Thoracic aorta (tissue), 2 donors: ENCODE data around the gene CLSTN1. TPM values are rescaled to one million over a fixed set of nuclear protein-coding genes. Genes with fewer than 3 reads are reported as not detected.

ENCODE experiments used
- ATAC-seq: fragments of 150-250 bp; one replicate; pipeline ENCODE4 v1.8.0; 2017; ENCODE audit warnings: low read depth; ENCODE audit not compliant: insufficient number of reproducible peaks, low FRiP score
- DNase-seq: peaks from one replicate; pipeline ENCODE4 v3.0.0-alpha.2; 2020; ENCODE audit warnings: low spot score
- H3K27ac ChIP-seq, 2 donors: fragments of 200-600 bp; sonication (generic); 1 replicate in 1 of 2; 2 replicates in 1 of 2; pipeline ENCODE4 v1.5.1; 2016; ENCODE audit warnings: mild to moderate bottlenecking in 2 of 2, moderate library complexity in 2 of 2
- H3K27me3 ChIP-seq: fragments of 200-600 bp; sonication (generic); replicated peaks from 2 replicates; pipeline ENCODE4 v1.6.0; 2016; ENCODE audit warnings: mild to moderate bottlenecking; ENCODE audit not compliant: insufficient read depth
- H3K36me3 ChIP-seq: fragments of 200-600 bp; sonication (generic); one replicate; pipeline ENCODE4 v1.5.1; 2016
- H3K4me1 ChIP-seq, 2 donors: fragments of 200-600 bp; sonication (generic); 1 replicate in 1 of 2; 2 replicates in 1 of 2; pipeline versions ENCODE4 v1.5.1 to v1.6.0; 2016; ENCODE audit warnings: low read depth in 2 of 2, mild to moderate bottlenecking in 1 of 2; ENCODE audit not compliant: control insufficient read depth in 1 of 2
- H3K4me3 ChIP-seq: fragments of 200-600 bp; sonication (generic); 2 replicates; pipeline ENCODE4 v1.5.1; 2016; ENCODE audit warnings: mild to moderate bottlenecking
- H3K9me3 ChIP-seq: fragments of 200-600 bp; sonication (generic); 2 replicates; pipeline ENCODE4 v1.5.1; 2016
- total RNA-seq, 2 donors: library from RNA; depleted of rRNA; stranded (reverse); fragments of >200 nt; gene quantifications; one replicate each; pipeline versions ENCODE4 v1.1.0 to v1.2.3, GENCODE V29; 2016
- TF ChIP-seq, protein P1 (sequence below): fragments of 200-600 bp; sonication (generic); IDR thresholded peaks from one replicate; pipeline ENCODE4 v1.5.1; 2019; ENCODE audit warnings: antibody characterized with exemption

CLSTN1 gene
- total RNA-seq, 2 donors from 2014 or later = 78.6 to 81.9 TPM

DNA sequence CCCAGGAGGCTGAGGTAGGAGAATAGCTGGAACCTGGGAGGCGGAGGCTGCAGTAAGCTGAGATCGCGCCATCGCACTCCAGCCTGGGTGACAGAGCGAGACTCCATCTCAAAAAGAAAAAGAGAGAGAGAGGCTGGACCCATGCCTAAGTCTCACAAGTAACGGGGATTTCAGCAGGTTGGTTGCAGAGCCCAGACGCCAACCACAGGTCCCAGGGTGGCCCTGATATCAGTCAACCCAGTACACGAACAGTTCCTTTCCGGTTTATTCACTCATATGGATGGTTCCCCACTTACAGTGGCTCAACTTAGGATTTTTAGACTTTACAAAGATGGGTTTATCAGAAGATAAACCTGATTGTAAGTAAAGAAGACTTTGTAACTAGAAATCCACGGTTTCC is 40.9 kb downstream of the CLSTN1 start:
- Histone ChIP-seq H3K4me1 (no peaks in the 10 kb centered on the region), H3K9me3 (no peaks in the 10 kb centered on the region), H3K27ac (no peak overlapping the region), H3K4me3 (no peak overlapping the region), H3K36me3 (no peaks in the 10 kb centered on the region), H3K27me3 (no peaks in the 10 kb centered on the region)
- TF ChIP-seq, protein P1, sequence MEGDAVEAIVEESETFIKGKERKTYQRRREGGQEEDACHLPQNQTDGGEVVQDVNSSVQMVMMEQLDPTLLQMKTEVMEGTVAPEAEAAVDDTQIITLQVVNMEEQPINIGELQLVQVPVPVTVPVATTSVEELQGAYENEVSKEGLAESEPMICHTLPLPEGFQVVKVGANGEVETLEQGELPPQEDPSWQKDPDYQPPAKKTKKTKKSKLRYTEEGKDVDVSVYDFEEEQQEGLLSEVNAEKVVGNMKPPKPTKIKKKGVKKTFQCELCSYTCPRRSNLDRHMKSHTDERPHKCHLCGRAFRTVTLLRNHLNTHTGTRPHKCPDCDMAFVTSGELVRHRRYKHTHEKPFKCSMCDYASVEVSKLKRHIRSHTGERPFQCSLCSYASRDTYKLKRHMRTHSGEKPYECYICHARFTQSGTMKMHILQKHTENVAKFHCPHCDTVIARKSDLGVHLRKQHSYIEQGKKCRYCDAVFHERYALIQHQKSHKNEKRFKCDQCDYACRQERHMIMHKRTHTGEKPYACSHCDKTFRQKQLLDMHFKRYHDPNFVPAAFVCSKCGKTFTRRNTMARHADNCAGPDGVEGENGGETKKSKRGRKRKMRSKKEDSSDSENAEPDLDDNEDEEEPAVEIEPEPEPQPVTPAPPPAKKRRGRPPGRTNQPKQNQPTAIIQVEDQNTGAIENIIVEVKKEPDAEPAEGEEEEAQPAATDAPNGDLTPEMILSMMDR = no peak
- DNase-seq (no peak), ATAC-seq (no peak)

DNA sequence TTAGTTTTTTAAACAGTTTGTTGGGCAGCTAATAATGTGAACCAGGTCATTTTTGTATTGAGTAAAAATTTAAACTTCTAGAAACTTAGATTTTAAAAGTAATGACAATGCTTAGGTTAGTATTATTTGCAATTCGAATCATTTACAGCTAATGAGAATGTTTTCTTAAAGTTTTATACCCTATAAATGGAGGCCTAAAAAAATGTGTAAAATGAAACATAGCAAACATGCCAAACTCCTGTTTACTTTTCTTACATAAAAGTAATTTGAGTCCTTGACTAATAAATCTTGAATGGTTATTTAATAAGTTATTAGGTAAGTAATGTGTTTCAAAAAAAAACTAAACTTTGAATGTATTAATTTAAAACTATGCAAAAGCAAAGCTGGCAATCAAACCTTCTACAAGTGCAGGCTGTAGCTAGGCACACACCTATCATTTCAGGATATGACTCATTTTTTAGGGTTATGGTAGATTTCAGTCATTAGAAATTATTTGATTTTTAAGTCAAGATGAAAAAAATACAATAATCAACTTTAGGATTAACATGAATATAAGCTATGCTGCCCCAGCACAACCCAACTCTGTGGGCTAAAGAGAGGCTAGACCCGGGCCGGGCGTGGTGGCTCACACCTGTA is 41.5 kb downstream of the CLSTN1 start:
- no peaks in the 10 kb centered on the region for H3K4me1 ChIP-seq
- H3K4me3 ChIP-seq = no peak overlapping the region
- H3K27me3 ChIP-seq = no peaks in the 10 kb centered on the region
- ATAC-seq (no peak), DNase-seq (no peak)
- no peaks in the 10 kb centered on the region for H3K9me3 ChIP-seq
- no peak overlapping the region for H3K27ac ChIP-seq
- H3K36me3 ChIP-seq = no peaks in the 10 kb centered on the region
- TF ChIP-seq, protein P1 = no peak

DNA sequence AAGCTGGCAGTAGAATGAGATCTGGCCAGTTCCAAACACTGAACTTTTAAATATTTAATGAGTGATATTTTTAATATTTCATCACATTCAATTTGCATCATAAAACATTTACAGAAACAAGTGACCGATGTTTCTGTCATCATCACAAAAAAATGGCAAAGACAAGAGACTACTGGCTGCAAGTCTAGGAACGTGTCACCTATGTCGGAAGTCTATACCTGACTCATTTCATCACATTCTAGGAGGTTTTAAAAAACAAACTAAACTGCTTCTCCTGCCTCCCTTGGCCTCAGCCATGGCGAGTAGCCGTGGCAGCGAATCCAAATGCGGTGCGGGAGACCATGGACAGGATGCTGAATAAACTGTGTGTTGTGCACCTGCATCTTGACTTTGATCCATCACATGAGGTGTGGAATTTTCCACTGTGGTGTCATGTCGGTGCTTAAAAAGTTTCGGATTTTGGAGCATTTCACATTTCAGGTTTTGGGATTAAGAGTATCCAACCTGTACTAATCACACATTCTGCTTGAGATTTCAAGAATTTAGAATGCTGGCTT is 43.1 kb downstream of the CLSTN1 start:
- Histone ChIP-seq H3K4me1 (no peaks in the 10 kb centered on the region), H3K4me3 (no peak overlapping the region), H3K9me3 (no peaks in the 10 kb centered on the region), H3K36me3 (no peaks in the 10 kb centered on the region), H3K27me3 (no peaks in the 10 kb centered on the region), H3K27ac (no peak overlapping the region)
- DNase-seq = no peak
- TF ChIP-seq, protein P1 = no peak
- ATAC-seq = no peak

DNA sequence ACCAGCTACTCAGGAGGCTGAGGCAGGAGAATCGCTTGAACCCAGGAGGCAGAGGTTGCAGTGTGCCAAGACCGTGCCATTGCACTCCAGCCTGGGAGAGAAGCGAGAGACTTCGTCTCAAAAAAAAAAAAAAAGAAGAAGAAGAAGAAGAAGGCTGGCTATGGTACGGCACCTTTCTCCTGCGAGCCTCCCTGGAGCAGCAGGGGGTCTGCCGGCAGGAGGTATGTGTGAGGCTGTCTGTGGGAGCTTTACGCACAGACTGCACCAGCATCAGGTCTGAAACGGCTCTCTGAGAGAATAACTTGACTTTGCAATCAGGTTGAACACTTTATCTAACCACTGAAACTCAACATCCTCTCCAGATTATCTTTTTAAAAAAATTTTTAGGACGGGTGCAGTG is 44.9 kb downstream of the CLSTN1 start:
- H3K9me3 ChIP-seq = no peaks in the 10 kb centered on the region
- no peak overlapping the region for H3K4me3 ChIP-seq
- no peak for ATAC-seq
- no peaks in the 10 kb centered on the region for H3K4me1 ChIP-seq
- DNase-seq = no peak
- H3K27me3 ChIP-seq = no peaks in the 10 kb centered on the region
- TF ChIP-seq, protein P1 = no peak
- H3K27ac ChIP-seq = no peak overlapping the region
- H3K36me3 ChIP-seq = no peaks in the 10 kb centered on the region

DNA sequence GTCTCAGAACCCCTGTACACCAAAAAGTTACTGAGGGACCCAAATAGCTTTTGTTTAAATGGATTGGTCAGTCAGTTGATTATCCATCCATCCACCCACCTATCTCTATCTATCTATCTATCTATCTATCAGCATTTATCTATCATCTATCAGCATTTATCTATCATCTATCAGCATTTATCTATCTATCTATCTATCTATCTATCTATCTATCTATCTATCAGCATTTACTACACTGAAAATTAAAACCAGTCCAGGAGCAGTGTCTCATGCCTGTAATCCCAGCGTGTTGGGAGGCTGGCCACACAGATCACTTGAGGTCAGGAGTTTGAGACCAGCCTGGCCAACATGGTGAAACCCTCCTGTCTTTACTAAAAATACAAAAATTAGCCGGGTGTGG is 47.1 kb downstream of the CLSTN1 start:
- Histone ChIP-seq H3K4me1 (no peaks in the 10 kb centered on the region), H3K27ac (no peak overlapping the region), H3K9me3 (no peaks in the 10 kb centered on the region), H3K36me3 (peaks cover 12% of the 10 kb centered on the region), H3K27me3 (no peaks in the 10 kb centered on the region), H3K4me3 (no peak overlapping the region)
- no peak for ATAC-seq
- TF ChIP-seq, protein P1 = no peak
- DNase-seq = no peak
